NOMO-1 treated with DMSO at 0.1 percent for 48 hours (cell line): Measurements from ENCODE around the gene KRT1.

Source experiments
- DNase-seq: peaks from one replicate; lab custom pipeline; 2025; ENCODE audit not compliant: unreplicated experiment; lab: John Stamatoyannopoulos, UW

Gene KRT1

DNA sequence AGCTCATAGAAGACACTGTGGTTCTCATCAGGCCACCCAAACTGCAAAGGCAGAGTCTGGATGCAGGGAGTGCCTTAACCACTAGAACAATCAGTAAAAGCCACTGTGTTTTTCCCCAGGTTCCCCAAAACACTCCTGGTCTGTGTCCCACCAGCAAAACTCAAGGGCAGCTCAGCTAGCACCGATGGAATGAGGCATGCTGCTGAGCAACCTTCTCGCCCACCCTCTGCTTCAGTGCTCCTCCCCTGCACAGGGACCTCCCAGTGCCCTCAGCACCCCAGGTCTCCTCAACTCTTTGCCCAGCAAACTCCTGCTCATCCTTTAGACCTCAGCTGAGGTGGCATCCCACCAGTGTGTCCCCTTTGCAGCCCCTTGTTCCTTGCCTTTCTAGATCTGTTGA is 19.2 kb upstream of the KRT1 start:
- no peak for DNase-seq

DNA sequence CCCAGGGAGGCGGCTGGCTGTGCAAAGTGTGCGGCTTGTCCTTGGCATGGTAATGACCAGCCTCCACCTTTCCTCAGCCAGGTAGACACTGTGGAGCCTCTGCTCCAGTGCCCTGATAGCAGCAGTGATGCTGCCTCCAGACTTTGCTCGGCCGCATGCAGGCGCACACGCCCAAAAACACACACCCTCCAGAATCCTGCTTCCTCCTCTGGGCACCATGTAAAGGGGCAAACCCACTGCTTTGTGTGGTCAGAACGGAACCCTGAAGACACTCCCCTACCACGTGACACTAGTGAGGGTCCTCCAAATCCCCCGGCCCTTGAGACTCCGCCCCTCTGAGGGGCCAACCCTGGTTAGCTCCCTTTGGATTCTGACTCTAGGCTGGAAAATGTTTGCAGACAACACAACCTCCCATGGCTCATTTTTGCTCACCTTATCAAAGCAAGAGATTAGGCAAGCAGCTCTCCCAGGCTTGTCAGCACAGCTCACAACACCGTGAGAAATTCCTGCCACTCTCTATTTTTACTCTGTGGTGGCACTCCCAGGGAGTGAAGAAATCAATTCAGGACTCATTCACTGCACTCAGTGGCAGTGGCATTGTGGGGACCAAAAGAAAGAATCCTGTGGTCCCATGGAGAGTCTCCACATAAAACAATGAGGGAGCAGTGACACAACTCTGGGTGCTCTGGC is 18.6 kb upstream of the KRT1 start:
- DNase-seq: no peak

- DNase-seq: no peak
Observed at GRCh38 chr12:52697058-52697582, 16.9 kb upstream of the KRT1 start.

DNA sequence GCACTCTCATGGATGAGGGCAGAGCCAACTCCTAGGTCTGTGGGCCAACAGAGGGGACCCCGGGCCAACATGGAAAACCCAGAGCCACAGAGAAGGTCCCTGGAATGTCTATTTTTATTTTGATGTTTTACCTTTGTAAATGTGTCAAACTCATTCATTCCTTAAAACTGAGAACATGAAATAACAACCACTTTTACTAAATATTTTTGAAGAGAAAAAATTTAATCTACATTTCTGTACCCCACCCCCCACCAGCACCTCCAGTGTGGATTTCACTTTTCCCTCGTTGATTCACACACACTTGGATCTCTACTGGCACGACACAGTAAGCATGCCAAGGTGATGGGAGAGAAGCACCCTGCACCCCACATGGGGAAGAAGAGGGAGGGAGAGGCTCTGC is 16.4 kb upstream of the KRT1 start:
- no peak for DNase-seq

DNA sequence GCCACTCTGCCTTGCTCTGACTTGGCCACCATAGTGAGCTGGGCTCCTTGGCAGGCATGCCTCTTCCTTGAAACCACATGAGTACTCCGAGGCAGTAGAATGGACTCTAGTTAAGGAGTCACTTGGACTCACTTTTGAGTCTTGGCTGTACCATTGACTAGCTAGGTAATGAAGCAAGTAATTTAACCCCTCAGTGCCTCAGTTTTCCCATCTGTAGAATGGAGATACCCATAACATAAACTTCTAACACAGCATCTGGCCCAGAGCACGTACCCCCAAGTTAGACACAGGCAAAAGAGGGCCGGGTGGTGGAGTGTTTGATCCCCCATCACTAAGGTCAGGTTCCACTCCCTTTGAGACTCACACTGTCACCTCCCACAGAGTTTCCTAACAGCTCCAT is 14.8 kb upstream of the KRT1 start:
- DNase-seq: no peak

DNA sequence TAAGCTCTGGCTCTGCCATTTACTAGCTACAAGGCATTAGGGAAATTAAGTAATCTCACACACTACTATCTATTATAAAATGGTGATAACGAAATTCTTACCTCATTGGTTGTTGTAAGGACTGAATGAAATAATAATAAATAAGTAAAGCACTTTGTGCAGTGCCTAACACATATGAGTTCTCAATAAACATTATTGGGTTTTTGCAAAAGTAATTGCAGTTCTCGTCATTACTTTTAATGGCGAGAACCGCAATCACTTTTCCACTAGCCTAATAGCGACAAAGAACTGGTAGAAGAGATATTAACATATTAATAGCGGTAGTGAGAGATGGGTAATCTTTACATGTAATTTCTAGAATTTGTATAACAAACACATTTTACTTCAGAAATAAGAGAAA is 13.9 kb upstream of the KRT1 start:
- DNase-seq: no peak

DNA sequence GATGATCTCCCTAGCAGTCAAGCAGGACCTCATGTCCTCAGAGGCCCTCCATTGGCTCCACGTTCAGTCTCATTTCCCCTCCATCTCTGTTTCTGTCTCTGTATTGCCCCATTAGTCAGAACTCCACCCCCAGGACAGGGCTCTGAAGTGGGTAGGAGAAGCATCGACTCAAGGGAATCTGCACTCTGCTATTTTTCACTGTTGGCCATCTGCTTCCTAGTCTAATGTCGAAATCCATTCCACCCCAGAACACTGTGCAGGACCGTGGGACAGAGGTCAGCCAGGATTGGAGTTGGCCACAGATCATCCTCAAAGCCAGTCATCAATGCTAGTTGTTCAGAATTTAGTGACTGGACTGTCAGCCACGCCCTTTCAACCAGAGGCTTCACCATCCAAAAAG is 13.1 kb upstream of the KRT1 start:
- DNase-seq: no peak

DNA sequence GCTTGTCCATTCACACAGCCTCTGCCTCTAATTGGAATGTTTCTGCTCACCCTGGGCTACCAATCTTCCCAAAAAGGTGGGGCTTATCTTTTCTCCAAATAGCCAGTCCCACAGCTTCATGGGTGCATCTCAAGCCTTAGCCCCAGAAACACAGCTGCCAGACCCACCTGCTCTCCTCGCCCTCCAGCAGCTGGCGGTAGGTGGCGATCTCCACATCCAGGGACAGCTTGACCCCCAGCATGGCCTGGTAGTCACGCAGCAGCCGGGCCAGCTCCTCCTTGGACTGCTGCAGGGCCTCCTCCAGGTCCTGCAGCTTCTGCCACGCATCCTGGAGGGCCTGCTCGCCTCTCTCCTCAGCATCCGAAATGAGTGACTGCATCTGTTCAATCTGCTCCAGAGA is 12.0 kb upstream of the KRT1 start:
- DNase-seq: no peak

DNA sequence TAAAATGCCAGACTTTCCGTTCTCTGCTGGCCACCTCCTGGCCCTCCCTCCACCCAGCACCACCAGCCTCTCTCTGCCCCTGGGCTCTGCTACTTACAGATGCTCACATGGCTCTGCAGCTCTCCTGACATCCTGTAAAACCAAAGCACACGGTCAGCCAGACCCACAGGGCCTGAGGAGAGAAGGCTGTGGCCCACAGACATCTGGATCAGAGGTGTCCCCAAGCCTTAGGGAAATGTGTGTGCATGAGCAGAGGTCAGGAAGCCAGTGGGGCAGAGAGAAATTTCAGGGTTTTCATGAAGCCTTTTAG is 11.6 kb upstream of the KRT1 start:
- DNase-seq: no peak

DNA sequence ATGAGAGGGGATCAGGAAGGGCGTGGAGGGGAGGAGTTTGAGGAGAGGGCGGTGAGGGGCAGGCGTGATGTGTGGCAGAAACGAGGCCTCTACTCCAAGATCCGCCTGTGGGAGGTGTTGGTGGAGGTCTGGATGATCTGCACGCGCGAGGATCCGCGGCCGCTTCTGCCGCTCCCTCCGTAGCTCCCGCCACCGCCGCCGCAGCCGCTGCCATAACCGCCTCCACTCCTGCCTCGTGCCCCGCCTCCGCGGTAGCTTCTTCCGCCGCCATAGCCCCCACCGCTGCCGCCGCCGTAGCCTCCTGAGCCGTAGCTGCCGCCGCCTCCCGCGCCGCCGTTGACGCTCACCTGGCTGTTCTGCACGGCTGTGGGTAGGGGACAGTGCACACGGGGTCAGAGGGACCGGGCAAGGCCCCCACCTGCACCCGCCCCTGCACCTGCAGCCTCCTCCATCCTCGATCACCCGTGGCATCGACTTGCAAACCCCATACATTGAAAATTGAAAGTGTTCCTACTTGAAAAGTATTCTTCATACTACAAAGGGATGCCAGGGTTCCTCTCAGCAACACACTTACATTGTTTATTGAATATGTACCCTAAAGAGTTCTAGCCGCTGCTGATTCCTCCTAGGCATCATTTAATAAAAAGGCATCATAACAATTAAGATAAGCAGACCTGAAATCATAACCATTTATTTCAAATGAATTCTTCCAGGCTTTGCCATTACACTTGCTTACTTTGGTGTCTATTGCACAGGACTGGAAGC is 11.1 kb upstream of the KRT1 start:
- DNase-seq: no peak

DNA sequence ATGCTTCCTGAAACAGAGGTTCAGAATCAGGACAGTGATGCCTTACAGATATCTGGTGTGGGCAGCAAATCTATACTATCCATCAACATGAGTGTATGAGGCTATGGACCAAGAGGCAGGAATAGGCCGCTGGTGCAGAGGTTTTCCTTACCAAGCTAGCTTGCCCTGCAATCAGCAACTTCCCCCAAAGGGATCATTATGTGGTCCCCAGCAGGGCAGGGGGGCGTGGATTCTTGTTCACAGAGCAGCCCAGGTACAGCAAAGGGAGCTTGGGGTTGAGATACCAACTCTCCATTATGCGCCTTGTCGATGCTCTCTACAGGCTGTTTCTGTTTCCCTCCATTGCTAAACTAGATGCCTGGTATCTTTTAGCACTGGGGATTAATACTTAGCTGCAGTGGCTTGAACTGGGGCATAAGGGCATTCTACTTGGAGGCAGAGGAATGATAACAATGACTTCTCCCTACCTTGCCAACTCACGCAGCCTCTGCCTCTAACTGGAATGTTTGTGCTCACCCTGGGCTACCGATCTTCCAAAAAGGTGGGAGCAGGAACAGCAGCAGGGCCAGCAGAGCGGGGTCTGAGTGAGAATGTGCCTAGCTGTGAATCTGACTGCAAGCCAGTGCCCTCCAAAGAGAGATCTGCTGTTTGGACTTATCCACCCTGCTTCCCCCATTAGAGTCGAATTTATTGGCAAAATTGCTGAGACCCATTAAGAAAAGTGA is 10.3 kb upstream of the KRT1 start:
- no peak for DNase-seq

DNA sequence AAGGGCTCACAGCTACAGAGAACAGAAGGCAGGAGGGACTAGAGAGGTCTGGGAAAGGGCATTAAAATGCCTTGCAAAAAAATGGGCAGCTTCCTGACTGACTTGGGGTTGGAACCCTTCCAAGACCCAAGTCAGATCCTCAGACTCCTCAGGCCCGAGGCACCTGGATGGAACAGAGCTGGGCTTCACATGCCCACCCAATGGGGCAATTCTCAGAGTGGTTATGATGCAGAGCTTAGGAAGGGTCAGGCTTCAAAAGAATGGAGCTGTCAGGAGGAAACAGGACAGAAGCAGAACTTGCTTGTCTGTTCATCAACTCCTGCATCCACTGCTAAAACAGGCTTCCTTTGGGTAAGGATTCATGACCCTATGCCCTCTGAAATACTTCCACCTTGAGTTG is 9.7 kb upstream of the KRT1 start:
- no peak for DNase-seq

DNA sequence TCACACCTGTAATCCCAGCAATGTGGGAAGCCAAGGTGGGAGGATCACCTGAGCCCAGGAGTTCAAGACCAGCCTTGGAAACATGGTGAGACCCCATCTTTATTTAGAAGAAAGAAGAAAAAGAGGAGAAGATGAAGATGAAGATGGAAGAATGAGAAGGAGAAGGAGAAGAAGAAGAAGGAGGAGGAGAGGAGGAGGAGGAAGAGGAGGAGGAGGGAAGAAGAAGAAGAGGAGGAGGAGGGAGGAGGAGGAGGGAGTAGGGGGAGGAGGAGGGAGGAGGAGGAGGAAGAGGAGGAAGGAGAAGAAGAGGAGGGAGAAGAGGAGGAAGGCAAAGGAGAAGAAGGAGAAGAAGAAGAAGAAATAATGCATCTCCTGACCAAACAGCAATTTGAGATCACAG is 9.0 kb upstream of the KRT1 start:
- DNase-seq: no peak

GRCh38 chr12:52688481-52688880 is 8.3 kb upstream of the KRT1 start:
- no peak for DNase-seq

DNA sequence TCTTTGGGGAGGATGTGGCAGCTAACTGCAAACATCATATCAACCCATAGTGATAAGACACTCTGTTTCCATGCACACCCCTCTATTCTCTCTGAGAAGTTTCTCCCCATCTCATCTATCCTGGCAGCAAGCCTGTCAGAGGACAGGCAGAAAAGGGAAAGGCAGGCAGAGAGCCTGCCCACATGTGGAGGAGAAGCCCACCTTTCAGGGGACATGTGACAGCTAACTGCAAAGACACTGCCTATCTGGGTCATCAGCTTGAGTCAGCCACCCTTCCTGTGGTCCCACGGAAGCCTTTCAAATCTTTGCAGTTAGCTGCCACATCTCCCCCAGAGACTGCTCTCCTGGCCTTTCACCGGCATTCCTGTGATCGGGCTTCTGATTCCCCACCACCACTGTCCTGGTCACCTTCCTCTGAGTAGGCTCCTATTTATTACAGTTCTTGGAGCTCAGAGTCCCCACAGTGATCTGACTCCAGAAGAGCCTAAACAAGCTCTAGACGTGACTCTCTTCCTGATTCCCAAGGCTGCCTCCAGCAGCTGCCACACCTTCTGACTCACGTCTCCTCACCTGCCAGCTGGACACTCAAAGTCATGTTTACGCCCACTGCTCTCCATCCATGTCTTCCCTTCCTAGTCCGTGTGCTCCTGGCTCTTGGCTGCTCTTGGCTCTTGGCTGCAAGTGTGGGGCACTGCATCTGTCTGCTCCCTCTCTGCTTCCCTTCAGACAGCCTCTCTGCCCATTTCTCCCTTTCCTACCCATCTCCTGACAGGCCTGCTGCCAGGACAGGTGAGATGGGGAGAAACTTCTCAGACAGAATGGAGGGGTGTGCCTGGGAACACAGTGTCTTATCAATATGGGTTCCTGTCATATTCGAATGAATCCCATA is 7.5 kb upstream of the KRT1 start:
- DNase-seq: no peak

- no peak for DNase-seq
Observed at GRCh38 chr12:52686756-52687487, 6.7 kb upstream of the KRT1 start.

- no peak for DNase-seq
Observed at GRCh38 chr12:52686063-52686462, 5.9 kb upstream of the KRT1 start.

DNA sequence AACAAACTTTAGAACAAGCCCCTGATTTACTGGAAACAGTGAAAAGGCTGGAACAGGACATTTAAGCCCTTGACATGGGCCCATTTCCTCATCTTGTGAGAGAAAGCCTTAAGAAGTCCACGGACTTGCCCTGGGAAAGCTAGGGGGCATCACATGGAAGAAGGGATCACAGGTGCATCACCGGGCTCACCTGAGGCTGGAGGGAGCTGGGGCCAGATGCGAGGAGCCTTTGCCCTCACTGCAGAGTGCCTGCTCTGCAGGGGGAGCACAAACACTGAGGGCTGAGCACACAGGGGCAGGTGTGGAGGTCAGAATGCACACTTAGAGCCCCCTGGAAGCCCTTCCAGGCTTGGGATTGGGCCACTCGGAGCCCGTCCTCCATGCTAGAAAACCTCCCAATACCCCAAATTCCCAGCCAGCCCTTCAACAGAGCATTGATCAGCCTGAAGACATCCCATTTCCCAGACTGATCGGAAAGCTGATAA is 5.2 kb upstream of the KRT1 start:
- DNase-seq: no peak

GRCh38 chr12:52684431-52684830 is 4.2 kb upstream of the KRT1 start:
- no peak for DNase-seq

- no peak for DNase-seq
Observed at GRCh38 chr12:52683575-52684300, 3.5 kb upstream of the KRT1 start.
